NCI-H226 (cell line): ENCODE measurements around the gene CRYGB.

Source experiments
- DNase-seq: peaks from one replicate; pipeline ENCODE4 v3.0.0-alpha.2; 2015

CRYGB gene

GRCh38 chr2:208146006-208146405 is at the start of gene CRYGB:
Gene CRYGB (minus strand): TSS chr2:208146158. CDS start chr2:208146120, 38 bp downstream.
- DNase-seq, result no peak

- no peak for DNase-seq
Observed at GRCh38 chr2:208195531-208195930, 49.6 kb upstream of the CRYGB start.

- DNase-seq, result no peak
Observed at GRCh38 chr2:208192611-208193236, 46.8 kb upstream of the CRYGB start.

GRCh38 chr2:208189810-208190503 is 44.0 kb upstream of the CRYGB start, which contains the start of gene C2orf80:
Gene C2orf80 (minus strand): TSS chr2:208190030. CDS start chr2:208186986, 3,044 bp downstream.
- no peak for DNase-seq

- DNase-seq, result no peak
Observed at GRCh38 chr2:208189069-208189809, 43.3 kb upstream of the CRYGB start.

GRCh38 chr2:208186893-208187292 is 40.9 kb upstream of the CRYGB start:
- no peak for DNase-seq

GRCh38 chr2:208186465-208186864 is 40.5 kb upstream of the CRYGB start:
- no peak for DNase-seq

GRCh38 chr2:208183972-208184705 is 38.2 kb upstream of the CRYGB start:
- DNase-seq, result no peak

- no peak for DNase-seq
Observed at GRCh38 chr2:208183526-208183925, 37.6 kb upstream of the CRYGB start.

- no peak for DNase-seq
Observed at GRCh38 chr2:208182835-208183234, 36.9 kb upstream of the CRYGB start.

GRCh38 chr2:208179028-208179609 is 33.2 kb upstream of the CRYGB start:
- no peak for DNase-seq

- DNase-seq, result no peak
Observed at GRCh38 chr2:208175840-208176153, 29.8 kb upstream of the CRYGB start.

GRCh38 chr2:208175069-208175839 is 29.3 kb upstream of the CRYGB start:
- peak; percentile 44 for DNase-seq

- no peak for DNase-seq
Observed at GRCh38 chr2:208174144-208174543, 28.2 kb upstream of the CRYGB start.

- DNase-seq, result no peak
Observed at GRCh38 chr2:208172125-208172524, 26.2 kb upstream of the CRYGB start.

GRCh38 chr2:208164951-208165755 is 19.2 kb upstream of the CRYGB start:
- DNase-seq, result no peak

GRCh38 chr2:208163489-208163888 is 17.5 kb upstream of the CRYGB start, which contains the start of gene CRYGA:
Gene CRYGA (minus strand): TSS chr2:208163589. CDS start chr2:208163556, 33 bp downstream.
- no peak for DNase-seq

- no peak for DNase-seq
Observed at GRCh38 chr2:208156439-208156838, 10.5 kb upstream of the CRYGB start.

GRCh38 chr2:208153156-208153555 is 7.2 kb upstream of the CRYGB start:
- DNase-seq, result no peak

- no peak for DNase-seq
Observed at GRCh38 chr2:208150956-208151355, 5.0 kb upstream of the CRYGB start.

- no peak for DNase-seq
Observed at GRCh38 chr2:208150094-208150493, 4.1 kb upstream of the CRYGB start.
